ENCODE results near the gene PPP1R16B. TPM values are rescaled to one million over a fixed set of nuclear protein-coding genes. Genes with fewer than 3 reads are reported as not detected.

Gene PPP1R16B
- total and polyA plus RNA-seq, 10 of the 15 experiments (the other 5 are each of a cell fraction or from before 2014, with no cell fraction given) = 13.4 to 90.2 (median 66.7) TPM

- POLR2A ChIA-PET = no interaction called here
- peaks cover 8 to 14% of the 10 kb centered on the region in 2 experiments; a peak in 3 of 4 replicates for H3K36me3 ChIP-seq (ENCODE audit: control insufficient read depth in 2 of 2, insufficient read depth in 2 of 2, low read length in 1 of 2)
- in situ Hi-C loops (cut with MboI) = no loop called here
These were observed 44.5 kb upstream of the PPP1R16B start for GRCh38 chr20:38760978-38761377.

DNA sequence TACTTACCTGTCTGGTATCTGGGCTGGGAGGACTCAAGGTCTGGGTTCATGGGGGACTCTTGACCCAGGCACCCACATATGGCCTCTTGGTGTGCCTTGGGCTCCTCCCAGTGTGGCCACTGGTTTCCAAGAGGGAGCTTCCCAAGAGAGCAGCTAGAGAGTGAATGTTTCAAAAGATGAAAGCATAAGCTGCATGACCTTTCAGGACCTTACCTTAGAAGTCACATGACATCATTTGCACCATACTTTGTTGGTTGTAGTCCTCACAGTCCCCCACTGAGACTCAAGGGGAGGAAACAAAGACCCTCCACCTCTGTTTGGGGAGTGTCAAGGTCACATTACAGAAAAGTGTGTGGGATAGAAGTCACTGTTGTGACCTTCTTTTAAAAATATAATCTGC lies 43.3 kb upstream of the PPP1R16B start:
- TF ChIP-seq ZNF274 (IDR thresholded peaks at IDR 0.05; ENCODE audit: insufficient read depth, insufficient read length) (no peak), CEBPB (IDR thresholded peaks at IDR 0.05; ENCODE audit: borderline replicate concordance in 1 of 2, low read depth in 2 of 2, low read length in 2 of 2) (no peak), MYB (IDR thresholded peaks at IDR 0.05; ENCODE audit: borderline replicate concordance, low read depth, low read length) (no peak), RB1 (IDR thresholded peaks at IDR 0.05; ENCODE audit: borderline replicate concordance) (no peak), YBX1 (IDR thresholded peaks at IDR 0.05) (no peak), SMC3 (IDR thresholded peaks at IDR 0.05; ENCODE audit: borderline replicate concordance, low read length) (no peak), FOXM1 (IDR thresholded peaks at IDR 0.05; ENCODE audit: low read depth, low read length) (no peak), MTA3 (IDR thresholded peaks at IDR 0.05; ENCODE audit: borderline replicate concordance, low read length) (no peak)
- TF ChIP-seq, protein P1, sequence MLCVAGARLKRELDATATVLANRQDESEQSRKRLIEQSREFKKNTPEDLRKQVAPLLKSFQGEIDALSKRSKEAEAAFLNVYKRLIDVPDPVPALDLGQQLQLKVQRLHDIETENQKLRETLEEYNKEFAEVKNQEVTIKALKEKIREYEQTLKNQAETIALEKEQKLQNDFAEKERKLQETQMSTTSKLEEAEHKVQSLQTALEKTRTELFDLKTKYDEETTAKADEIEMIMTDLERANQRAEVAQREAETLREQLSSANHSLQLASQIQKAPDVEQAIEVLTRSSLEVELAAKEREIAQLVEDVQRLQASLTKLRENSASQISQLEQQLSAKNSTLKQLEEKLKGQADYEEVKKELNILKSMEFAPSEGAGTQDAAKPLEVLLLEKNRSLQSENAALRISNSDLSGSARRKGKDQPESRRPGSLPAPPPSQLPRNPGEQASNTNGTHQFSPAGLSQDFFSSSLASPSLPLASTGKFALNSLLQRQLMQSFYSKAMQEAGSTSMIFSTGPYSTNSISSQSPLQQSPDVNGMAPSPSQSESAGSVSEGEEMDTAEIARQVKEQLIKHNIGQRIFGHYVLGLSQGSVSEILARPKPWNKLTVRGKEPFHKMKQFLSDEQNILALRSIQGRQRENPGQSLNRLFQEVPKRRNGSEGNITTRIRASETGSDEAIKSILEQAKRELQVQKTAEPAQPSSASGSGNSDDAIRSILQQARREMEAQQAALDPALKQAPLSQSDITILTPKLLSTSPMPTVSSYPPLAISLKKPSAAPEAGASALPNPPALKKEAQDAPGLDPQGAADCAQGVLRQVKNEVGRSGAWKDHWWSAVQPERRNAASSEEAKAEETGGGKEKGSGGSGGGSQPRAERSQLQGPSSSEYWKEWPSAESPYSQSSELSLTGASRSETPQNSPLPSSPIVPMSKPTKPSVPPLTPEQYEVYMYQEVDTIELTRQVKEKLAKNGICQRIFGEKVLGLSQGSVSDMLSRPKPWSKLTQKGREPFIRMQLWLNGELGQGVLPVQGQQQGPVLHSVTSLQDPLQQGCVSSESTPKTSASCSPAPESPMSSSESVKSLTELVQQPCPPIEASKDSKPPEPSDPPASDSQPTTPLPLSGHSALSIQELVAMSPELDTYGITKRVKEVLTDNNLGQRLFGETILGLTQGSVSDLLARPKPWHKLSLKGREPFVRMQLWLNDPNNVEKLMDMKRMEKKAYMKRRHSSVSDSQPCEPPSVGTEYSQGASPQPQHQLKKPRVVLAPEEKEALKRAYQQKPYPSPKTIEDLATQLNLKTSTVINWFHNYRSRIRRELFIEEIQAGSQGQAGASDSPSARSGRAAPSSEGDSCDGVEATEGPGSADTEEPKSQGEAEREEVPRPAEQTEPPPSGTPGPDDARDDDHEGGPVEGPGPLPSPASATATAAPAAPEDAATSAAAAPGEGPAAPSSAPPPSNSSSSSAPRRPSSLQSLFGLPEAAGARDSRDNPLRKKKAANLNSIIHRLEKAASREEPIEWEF (IDR thresholded peaks at IDR 0.05; ENCODE audit: insufficient replicate concordance, low read depth, low read length) = no peak
- TF ChIP-seq, protein P2, sequence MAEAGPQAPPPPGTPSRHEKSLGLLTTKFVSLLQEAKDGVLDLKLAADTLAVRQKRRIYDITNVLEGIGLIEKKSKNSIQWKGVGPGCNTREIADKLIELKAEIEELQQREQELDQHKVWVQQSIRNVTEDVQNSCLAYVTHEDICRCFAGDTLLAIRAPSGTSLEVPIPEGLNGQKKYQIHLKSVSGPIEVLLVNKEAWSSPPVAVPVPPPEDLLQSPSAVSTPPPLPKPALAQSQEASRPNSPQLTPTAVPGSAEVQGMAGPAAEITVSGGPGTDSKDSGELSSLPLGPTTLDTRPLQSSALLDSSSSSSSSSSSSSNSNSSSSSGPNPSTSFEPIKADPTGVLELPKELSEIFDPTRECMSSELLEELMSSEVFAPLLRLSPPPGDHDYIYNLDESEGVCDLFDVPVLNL (IDR thresholded peaks at IDR 0.05; ENCODE audit: low read depth, low read length) = no peak
- ChIA-PET CTCF (interaction anchor here (1.8 to 11.3 kb wide), 2 partner anchors 11 to 36 kb away, joined by 4 to 74 read pairs; no protein-coding TSS in a partner anchor), POLR2A (interaction anchor here (0.6 kb wide), 1 partner anchor 271 kb away, joined by 3 read pairs; no protein-coding TSS in a partner anchor), RAD21 (ENCODE audit: unreplicated experiment) (interaction anchor here (1.0 kb wide), 1 partner anchor 10 kb away, joined by 5 read pairs; no protein-coding TSS in a partner anchor), SMC1A (ENCODE audit: uncharacterized antibody, unreplicated experiment) (interaction anchor here (3.1 kb wide), 1 partner anchor 10 kb away, joined by 13 read pairs; no protein-coding TSS in a partner anchor)
- no peak overlapping the region for H3K9ac ChIP-seq (ENCODE audit: control insufficient read depth, insufficient read depth, low read length)
- no peaks in the 10 kb centered on the region for H3K27me3 ChIP-seq (replicated peaks in 1 of 2; ENCODE audit: control insufficient read depth in 2 of 2, insufficient read depth in 2 of 2, low read length in 1 of 2)
- no peaks in the 10 kb centered on the region for H3K9me3 ChIP-seq (replicated peaks; ENCODE audit: control insufficient read depth, insufficient read depth, low read length)
- no peak overlapping the region for H3K4me2 ChIP-seq (ENCODE audit: control insufficient read depth, insufficient read depth)
- no TSS peak for BruUV-seq (replicated peaks)
- H2AFZ ChIP-seq (ENCODE audit: control insufficient read depth, low read depth, low read length) = no peak overlapping the region
- ATAC-seq (no peak), DNase-seq (ENCODE audit: low read depth, low spot score) (no peak), FAIRE-seq (no peak)
- intact Hi-C loops (cut with micrococcal nuclease; ENCODE audit: unreplicated experiment) (no loop called here), in situ Hi-C loops (cut with MboI) (no loop called here)
- H4K20me1 ChIP-seq (ENCODE audit: control insufficient read depth, insufficient read depth) = no peaks in the 10 kb centered on the region
- H3K27ac ChIP-seq (ENCODE audit: control insufficient read depth, insufficient read depth) = no peak overlapping the region
- H3K36me3 ChIP-seq (ENCODE audit: control insufficient read depth in 2 of 2, insufficient read depth in 2 of 2, low read length in 1 of 2) = peaks cover 9 to 13% of the 10 kb centered on the region in 2 experiments
- no peaks in the 10 kb centered on the region for H3K79me2 ChIP-seq (ENCODE audit: control insufficient read depth, insufficient read depth, low read length)
- no peak overlapping the region for H3K4me3 ChIP-seq
- H3K4me1 ChIP-seq (ENCODE audit: control insufficient read depth, insufficient read depth, low read length) = no peaks in the 10 kb centered on the region

More at GRCh38 chr20:38760978-38761377, 44.5 kb upstream of the PPP1R16B start:
- Histone ChIP-seq H3K79me2 (ENCODE audit: control insufficient read depth, insufficient read depth, low read length) (no peaks in the 10 kb centered on the region), H3K4me1 (ENCODE audit: control insufficient read depth, insufficient read depth, low read length) (no peaks in the 10 kb centered on the region), H3K4me2 (ENCODE audit: control insufficient read depth, insufficient read depth) (no peak overlapping the region), H3K27ac (ENCODE audit: control insufficient read depth, insufficient read depth) (no peak overlapping the region), H4K20me1 (ENCODE audit: control insufficient read depth, insufficient read depth) (0 out of 2 replicates have a peak, but pooled peaks cover under 1% of the 10 kb centered on the region), H3K4me3 (no peak overlapping the region), H3K9me3 (replicated peaks; ENCODE audit: control insufficient read depth, insufficient read depth, low read length) (no peaks in the 10 kb centered on the region), H2AFZ (ENCODE audit: control insufficient read depth, low read depth, low read length) (no peak overlapping the region), H3K27me3 (replicated peaks in 1 of 2; ENCODE audit: control insufficient read depth in 2 of 2, insufficient read depth in 2 of 2, low read length in 1 of 2) (no peaks in the 10 kb centered on the region), H3K9ac (ENCODE audit: control insufficient read depth, insufficient read depth, low read length) (no peak overlapping the region)
- ATAC-seq (no peak), FAIRE-seq (no peak), DNase-seq (ENCODE audit: low read depth, low spot score) (no peak)
- ChIA-PET RAD21 (ENCODE audit: unreplicated experiment) (interaction anchor here (1.0 kb wide), 1 partner anchor 9 kb away, joined by 5 read pairs; no protein-coding TSS in a partner anchor), SMC1A (ENCODE audit: uncharacterized antibody, unreplicated experiment) (interaction anchor here (0.9 to 3.1 kb wide), 2 partner anchors 9 to 132 kb away, joined by 5 to 13 read pairs; no protein-coding TSS in a partner anchor), CTCF (interaction anchor here (0.9 to 11.3 kb wide), 3 partner anchors 10 to 132 kb away, joined by 4 to 74 read pairs (median 4); no protein-coding TSS in a partner anchor)
- intact Hi-C loops (cut with micrococcal nuclease; ENCODE audit: unreplicated experiment) = no loop called here
- WGBS (ENCODE audit: insufficient coverage, insufficient replicate concordance, low lambda C conversion rate, missing lambda C conversion rate) = 63% methylated on average over 4 of the region's 4 CpGs
- no TSS peak for BruUV-seq (replicated peaks)
- TF ChIP-seq RBBP5 (conservative IDR thresholded peaks at IDR 0.05) (no peak), HCFC1 (IDR thresholded peaks at IDR 0.05; ENCODE audit: low read length) (no peak)

All from GM12878 (cell line).